NCI-H774 (cell line): ENCODE data around the gene LILRB3.
"Not testable (repeated sequence)": the region's sequence is repeated elsewhere in the genome, so short reads cannot be mapped to it uniquely, and the experiment has no call there.

Experiments
- DNase-seq: peaks from one replicate; lab custom pipeline; 2025; lab: John Stamatoyannopoulos, UW

The LILRB3 gene

GRCh38 chr19:54222474-54223276 is at the start of gene LILRB3:
TSS of gene LILRB3 (minus strand) at chr19:54223007. CDS start at chr19:54222976, 31 bp downstream.
- DNase-seq, result not testable (repeated sequence)

- DNase-seq, result not testable (repeated sequence)
Measured at GRCh38 chr19:54272181-54272580, 49.4 kb upstream of the LILRB3 start.

DNA sequence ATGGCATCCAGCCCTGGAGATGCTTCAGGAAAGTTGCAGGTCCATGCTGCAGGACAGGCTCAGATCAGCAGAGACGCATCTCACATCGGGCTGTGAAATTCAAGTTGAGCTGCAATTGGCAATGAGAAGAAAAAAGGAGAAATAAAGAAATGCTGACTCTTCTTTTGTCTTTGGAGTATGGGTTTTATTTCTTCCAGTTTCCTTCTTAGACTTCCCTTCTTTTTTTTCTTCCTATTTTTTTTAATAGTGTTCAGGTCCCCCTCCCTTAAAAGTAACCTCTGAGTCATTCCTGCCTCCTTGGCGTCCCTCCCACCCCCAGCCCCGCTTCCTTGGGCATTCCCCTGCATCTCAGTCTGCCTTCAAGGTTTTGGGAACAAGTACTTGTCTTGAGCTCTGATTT is 48.8 kb upstream of the LILRB3 start:
- not testable (repeated sequence) for DNase-seq

- DNase-seq, result no peak
Measured at GRCh38 chr19:54271106-54271505, 48.3 kb upstream of the LILRB3 start.

- no peak for DNase-seq
Measured at GRCh38 chr19:54268936-54269335, 46.1 kb upstream of the LILRB3 start.

- peak; percentile 3 for DNase-seq
Measured at GRCh38 chr19:54266133-54266532, 43.3 kb upstream of the LILRB3 start.

- DNase-seq, result no peak
Measured at GRCh38 chr19:54262470-54262869, 39.7 kb upstream of the LILRB3 start.

- no peak for DNase-seq
Measured at GRCh38 chr19:54262066-54262465, 39.3 kb upstream of the LILRB3 start.

DNA sequence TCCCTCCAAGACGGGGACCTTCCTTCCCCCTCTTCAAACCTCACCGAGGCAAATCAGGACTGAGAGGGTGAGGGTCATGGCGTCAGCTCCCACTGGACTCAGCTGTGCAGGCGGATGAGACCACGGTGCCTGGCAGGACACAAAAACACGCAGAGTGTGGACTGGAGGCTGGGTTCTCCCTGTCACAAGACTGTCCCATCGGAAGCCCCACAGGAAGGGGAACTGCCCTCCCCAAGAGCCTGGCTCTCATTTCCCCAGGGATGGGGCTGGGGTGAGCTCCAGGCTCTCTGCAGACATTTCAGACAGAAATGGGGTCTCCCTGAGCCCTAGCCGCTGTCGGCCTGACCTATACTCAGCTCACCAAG is 34.3 kb upstream of the LILRB3 start, which contains the start of gene LILRB5:
Gene LILRB5, minus strand, starts transcription at position 158 of the 365 bp plus-strand sequence. Its CDS starts 80 bp downstream, at position 78.
- no peak for DNase-seq

- DNase-seq, result no peak
Measured at GRCh38 chr19:54256250-54257115, 33.7 kb upstream of the LILRB3 start.

DNA sequence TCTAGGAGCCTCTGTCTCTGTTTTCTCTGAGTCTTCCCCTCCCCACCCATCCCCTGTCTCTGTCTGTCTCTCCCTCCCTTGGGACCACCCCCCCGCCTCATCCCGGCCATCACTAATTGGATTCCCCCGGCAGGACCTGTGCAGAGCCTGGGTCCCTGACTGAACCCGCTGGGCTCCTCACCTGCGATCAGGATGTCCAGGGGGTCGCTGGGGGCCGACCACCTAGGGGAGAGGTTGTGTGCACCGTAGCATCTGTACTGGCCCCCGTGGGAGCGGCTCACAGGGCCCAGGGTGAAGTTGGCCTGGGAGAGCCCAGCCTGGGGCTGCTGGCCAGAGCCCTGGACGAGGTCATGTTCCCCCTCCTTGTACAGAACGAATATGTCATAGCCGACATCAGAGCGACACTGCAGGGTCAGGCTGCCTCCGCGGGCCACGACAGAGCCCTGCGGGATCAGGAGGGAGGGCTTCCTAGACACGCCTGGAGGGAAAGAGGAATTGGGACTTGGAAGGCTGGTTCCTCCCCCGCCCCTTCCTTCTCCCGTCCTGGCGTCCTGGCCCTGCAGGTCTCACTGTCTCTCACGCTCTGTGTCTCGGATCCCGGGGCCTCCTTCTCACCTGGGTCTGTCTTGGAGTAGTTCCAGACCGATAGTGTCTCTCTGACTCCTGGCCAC is 32.4 kb upstream of the LILRB3 start:
- no peak for DNase-seq

- no peak for DNase-seq
Measured at GRCh38 chr19:54254195-54254906, 31.5 kb upstream of the LILRB3 start.

DNA sequence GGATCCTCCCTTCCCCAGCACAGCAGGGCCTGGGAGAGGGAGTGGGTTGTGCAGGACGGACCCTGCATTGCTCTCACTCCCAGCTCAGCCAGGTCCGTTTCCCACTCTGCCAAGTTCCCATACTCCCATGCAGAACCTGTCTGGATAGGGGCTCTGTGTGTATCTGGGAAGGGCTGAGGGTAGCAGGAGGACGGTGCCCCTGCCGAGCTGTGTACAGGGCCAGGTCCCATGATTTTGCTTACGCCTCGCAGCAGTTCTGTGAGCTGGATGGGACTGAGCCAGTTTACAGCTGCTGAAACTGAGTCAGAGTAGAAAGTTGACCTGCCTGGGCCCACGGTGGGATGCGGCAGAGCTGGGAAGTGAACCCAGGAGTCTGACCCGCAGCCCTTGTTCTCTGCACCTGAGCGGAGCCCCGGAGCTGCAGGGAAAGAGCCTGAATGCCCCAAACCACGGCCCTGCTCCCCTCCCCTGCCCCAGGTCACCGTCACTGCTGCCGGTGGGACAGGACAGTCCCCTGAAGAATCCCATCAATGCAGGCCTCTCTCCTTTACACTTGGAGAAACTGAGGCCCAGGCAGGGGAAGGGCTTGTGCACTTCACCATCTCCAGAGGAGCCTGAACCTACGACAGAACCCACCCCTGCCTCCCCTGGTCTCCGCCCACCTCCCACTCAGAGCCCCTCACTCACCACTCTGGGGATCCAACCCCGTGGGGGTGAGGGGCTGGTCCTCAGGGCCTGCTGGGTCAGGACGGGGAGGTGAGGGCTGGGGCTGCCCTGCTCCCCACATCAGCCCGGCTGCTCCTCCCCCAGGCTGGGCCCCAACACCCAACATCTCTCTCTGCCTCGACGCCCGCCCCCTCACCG is 30.8 kb upstream of the LILRB3 start:
- no peak for DNase-seq

GRCh38 chr19:54252845-54253244 is 30.0 kb upstream of the LILRB3 start:
- no peak for DNase-seq

DNA sequence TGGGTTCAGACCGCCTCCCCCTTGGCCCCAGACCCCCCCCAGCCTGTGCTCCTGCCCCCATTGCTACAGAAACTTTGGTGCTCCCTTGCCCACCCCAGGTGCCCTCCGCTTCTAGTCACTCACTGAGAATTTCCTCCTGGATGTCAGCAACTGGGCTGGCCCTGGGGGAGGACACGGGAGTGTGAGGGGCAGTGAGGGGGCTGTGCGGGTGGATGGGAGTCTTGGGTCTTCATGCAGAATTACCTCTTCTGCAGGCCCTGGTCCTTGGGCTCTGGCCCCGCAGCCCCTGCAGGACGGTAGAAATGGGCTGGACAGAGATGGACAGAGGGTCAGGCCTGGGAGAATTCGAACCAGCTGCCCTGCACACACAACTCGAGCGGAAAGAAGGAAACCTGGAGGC is 29.4 kb upstream of the LILRB3 start:
- no peak for DNase-seq

DNA sequence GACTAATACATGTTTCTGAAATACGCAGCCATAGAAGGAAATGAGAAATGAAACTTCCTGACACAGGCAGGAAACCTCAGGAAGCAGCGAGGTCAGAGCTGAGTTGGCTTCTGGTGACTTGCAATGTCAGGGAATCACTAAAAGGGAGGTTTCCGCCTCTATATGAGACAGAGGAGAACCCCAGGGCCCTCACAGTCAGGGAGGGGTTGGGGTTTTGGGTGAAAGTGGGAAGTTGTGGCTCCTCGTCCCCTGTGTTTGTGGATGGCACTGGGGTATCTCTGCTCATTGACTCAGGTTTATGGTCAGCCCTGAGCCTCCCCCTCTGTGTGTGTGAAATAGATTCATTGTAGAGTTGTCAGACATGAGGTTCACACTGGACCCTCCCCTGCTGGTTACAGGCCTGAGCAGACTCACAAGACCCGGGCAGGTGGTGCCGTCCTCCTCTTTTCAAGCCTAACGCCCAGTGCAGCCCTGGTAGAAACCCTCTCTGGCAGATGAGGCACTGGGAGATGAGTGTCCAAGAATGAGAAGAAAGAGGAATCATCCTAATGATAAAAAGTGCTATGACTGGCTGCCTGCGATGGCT is 25.3 kb upstream of the LILRB3 start:
- no peak for DNase-seq

DNA sequence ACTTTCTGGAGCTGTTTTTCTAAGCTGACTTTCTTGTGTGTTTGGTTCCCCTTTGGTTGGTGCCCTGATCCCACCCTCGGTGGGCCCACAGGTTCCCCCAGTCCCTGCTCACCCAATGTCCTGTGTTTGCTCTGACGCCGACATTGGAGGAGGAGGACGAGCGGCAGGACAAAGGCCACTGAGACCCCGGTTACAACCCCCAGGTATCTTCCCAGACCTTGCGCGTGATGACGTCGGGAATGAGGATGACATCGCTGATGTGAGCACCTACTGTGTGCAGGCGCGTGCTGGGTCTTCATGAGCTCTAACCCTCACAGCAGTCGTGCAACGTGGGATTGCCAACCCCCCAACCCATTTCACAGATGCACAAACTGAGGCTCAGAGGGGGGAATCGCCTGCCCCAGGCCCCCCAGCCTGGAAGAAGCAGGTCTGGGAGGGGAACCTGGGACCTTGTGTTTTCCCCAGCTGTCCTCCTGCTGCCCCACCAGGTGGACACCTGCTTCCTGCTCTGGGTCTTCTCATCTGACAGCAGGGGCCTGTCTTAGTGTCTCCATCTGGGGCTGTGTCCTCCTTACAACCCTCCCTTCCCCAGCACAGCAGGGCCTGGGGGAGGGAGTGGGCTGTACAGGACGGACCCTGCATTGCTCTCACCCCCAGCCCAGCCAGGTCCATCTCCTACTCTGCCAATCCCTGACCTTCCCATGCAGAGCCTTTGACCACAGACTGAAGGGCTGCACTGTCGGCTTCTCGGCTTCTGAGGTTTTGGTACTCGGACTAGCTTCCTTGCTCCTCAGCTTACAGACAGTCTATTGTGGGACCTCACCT is 24.5 kb upstream of the LILRB3 start:
- no peak for DNase-seq

- DNase-seq, result no peak
Measured at GRCh38 chr19:54245936-54246335, 23.1 kb upstream of the LILRB3 start.

GRCh38 chr19:54243809-54244208 is 21.0 kb upstream of the LILRB3 start:
- DNase-seq, result not testable (repeated sequence)
